HG02623 (cell line): ENCODE data around the gene CERS1.

Source experiments
- ATAC-seq: cut with Tn5 transposase; IDR thresholded peaks from one replicate; pipeline ENCODE4 v1.9.1; 2021; ENCODE audit warnings: moderate library complexity; ENCODE audit not compliant: unreplicated experiment

The CERS1 gene

GRCh38 chr19:18895824-18896341, at the start of gene CERS1:
TSS of gene CERS1 (minus strand) at chr19:18896158. CDS start at chr19:18896072, 86 bp downstream.
- ATAC-seq, result no peak

- no peak for ATAC-seq
Observed at GRCh38 chr19:18945297-18945696, 49.3 kb upstream of the CERS1 start.

GRCh38 chr19:18943465-18943864, 47.5 kb upstream of the CERS1 start:
- ATAC-seq, result no peak

- no peak for ATAC-seq
Observed at GRCh38 chr19:18942692-18943091, 46.7 kb upstream of the CERS1 start.

GRCh38 chr19:18941628-18942354, 45.8 kb upstream of the CERS1 start:
- ATAC-seq, result no peak

GRCh38 chr19:18940769-18941627, 45.0 kb upstream of the CERS1 start, which contains the start of gene HOMER3:
TSS of gene HOMER3 (minus strand) at chr19:18941217. CDS start at chr19:18938982, 2,235 bp downstream.
- ATAC-seq, result no peak

GRCh38 chr19:18939922-18940768, 44.2 kb upstream of the CERS1 start:
- ATAC-seq, result no peak

GRCh38 chr19:18939163-18939562, 43.2 kb upstream of the CERS1 start:
- ATAC-seq, result no peak

- no peak for ATAC-seq
Observed at GRCh38 chr19:18933297-18933696, 37.3 kb upstream of the CERS1 start.

GRCh38 chr19:18932216-18932841, 36.4 kb upstream of the CERS1 start:
- no peak for ATAC-seq

GRCh38 chr19:18931316-18932162, 35.6 kb upstream of the CERS1 start:
- no peak for ATAC-seq

GRCh38 chr19:18929311-18929710, 33.4 kb upstream of the CERS1 start:
- ATAC-seq, result no peak

GRCh38 chr19:18928018-18928805, 32.3 kb upstream of the CERS1 start:
- ATAC-seq, result no peak

- ATAC-seq, result no peak
Observed at GRCh38 chr19:18924684-18925213, 28.8 kb upstream of the CERS1 start.

GRCh38 chr19:18922228-18922985, 26.4 kb upstream of the CERS1 start:
- no peak for ATAC-seq

GRCh38 chr19:18921593-18921992, 25.6 kb upstream of the CERS1 start:
- ATAC-seq, result no peak

- ATAC-seq, result no peak
Observed at GRCh38 chr19:18920400-18920799, 24.4 kb upstream of the CERS1 start.

- ATAC-seq, result no peak
Observed at GRCh38 chr19:18919900-18920214, 23.9 kb upstream of the CERS1 start.
